Thyroid gland (tissue), 4 donors: ENCODE measurements around the gene VWC2L. TPM values are rescaled to one million over a fixed set of nuclear protein-coding genes. Genes with fewer than 3 reads are reported as not detected.

Experiments used
- DNase-seq, 2 donors: peaks; one replicate each; pipeline ENCODE4 v3.0.0-alpha.2; 2019
- H3K27ac ChIP-seq, 3 donors: fragments of 200-600 bp; sonication (generic); 1 replicate in 2 of 3; 2 replicates in 1 of 3; pipeline ENCODE4 v1.5.1; 2016 to 2019; ENCODE audit warnings: mild to moderate bottlenecking in 1 of 3, moderate library complexity in 1 of 3
- H3K27me3 ChIP-seq: fragments of 200-600 bp; sonication (generic); one replicate; pipeline ENCODE4 v1.5.1; 2019
- H3K36me3 ChIP-seq, 2 donors: fragments of 200-600 bp; sonication (generic); one replicate each; pipeline ENCODE4 v1.5.1; 2016 to 2019
- H3K4me1 ChIP-seq, 2 donors: fragments of 200-600 bp; sonication (generic); one replicate each; pipeline ENCODE4 v1.5.1; 2017 to 2019
- H3K4me3 ChIP-seq, 3 donors: fragments of 200-600 bp; sonication (generic); replicated peaks in 1 of 3; 1 replicate in 2 of 3; 2 replicates in 1 of 3; pipeline ENCODE4 v1.5.1; 2016; ENCODE audit warnings: mild to moderate bottlenecking in 1 of 3
- H3K9me3 ChIP-seq: fragments of 200-600 bp; sonication (generic); one replicate; pipeline ENCODE4 v1.5.1; 2017
- POLR2A ChIP-seq, 2 donors: fragments of 450-650 bp; IDR thresholded peaks; one replicate each; pipeline ENCODE4 v1.6.1; 2017; ENCODE audit warnings: antibody characterized with exemption in 2 of 2, mild to moderate bottlenecking in 2 of 2, moderate library complexity in 1 of 2
- WGBS, 2 donors: methylation state at CpG; one replicate each; pipeline ENCODE4 v1.1.5; 2017; 5-methylcytosine and 5-hydroxymethylcytosine counted together
- intact Hi-C: fragments of 100-400 bp; cut with DNase I; formaldehyde crosslinking; loops from one replicate; pipeline ENCODE4 v1.15.1; 2023
- total RNA-seq, 4 donors: library from RNA; depleted of rRNA; stranded (reverse); fragments of >200 nt; gene quantifications; one replicate each; pipeline ENCODE4 v1.2.3, GENCODE V29; 2016
- TF ChIP-seq, protein P1 (sequence below), 6 experiments: fragments of 200-600 bp in 3 of 6; fragments of 450-650 bp in 3 of 6; sonication (generic) in 3 of 6; IDR thresholded peaks; one replicate each; pipeline ENCODE4 v1.5.1; 2016 to 2019; ENCODE audit warnings: antibody characterized with exemption in 6 of 6, mild to moderate bottlenecking in 2 of 6, inconsistent platforms in 1 of 6, moderate library complexity in 1 of 6

The VWC2L gene
- total RNA-seq, 4 donors from 2014 or later = not detected

DNA sequence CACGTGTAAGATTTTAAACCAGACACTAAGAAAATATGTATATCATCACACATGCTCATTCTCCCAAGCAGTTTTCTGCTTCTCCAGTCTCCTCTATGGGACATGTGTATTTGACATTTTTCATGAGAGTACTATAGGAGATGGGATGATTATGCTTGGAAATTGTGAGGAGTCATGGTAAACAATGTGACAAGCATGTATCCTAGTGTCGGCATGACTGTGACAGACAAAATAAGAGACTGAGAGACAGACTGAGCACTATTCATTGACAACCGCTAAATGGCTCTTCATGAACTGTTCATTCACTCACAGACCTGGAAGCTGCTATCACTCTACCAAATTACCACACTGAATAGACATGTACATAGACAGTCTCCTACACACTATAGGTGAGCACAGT lies 127.1 kb downstream of the VWC2L start:
- H3K36me3 ChIP-seq = no peaks in the 10 kb centered on the region
- H3K4me3 ChIP-seq = no peak overlapping the region
- no peaks in the 10 kb centered on the region for H3K9me3 ChIP-seq
- no peak overlapping the region for H3K27ac ChIP-seq
- H3K4me1 ChIP-seq = no peaks in the 10 kb centered on the region
- H3K27me3 ChIP-seq = no peaks in the 10 kb centered on the region
- no peak for TF ChIP-seq POLR2A (IDR thresholded peaks at IDR 0.05)
- TF ChIP-seq, protein P1, sequence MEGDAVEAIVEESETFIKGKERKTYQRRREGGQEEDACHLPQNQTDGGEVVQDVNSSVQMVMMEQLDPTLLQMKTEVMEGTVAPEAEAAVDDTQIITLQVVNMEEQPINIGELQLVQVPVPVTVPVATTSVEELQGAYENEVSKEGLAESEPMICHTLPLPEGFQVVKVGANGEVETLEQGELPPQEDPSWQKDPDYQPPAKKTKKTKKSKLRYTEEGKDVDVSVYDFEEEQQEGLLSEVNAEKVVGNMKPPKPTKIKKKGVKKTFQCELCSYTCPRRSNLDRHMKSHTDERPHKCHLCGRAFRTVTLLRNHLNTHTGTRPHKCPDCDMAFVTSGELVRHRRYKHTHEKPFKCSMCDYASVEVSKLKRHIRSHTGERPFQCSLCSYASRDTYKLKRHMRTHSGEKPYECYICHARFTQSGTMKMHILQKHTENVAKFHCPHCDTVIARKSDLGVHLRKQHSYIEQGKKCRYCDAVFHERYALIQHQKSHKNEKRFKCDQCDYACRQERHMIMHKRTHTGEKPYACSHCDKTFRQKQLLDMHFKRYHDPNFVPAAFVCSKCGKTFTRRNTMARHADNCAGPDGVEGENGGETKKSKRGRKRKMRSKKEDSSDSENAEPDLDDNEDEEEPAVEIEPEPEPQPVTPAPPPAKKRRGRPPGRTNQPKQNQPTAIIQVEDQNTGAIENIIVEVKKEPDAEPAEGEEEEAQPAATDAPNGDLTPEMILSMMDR (IDR thresholded peaks at IDR 0.05) = no peak
- intact Hi-C loops = no loop called here
- 67 to 69% methylated on average over 3 of the region's 3 CpGs for WGBS, 2 donors
- no peak for DNase-seq

DNA sequence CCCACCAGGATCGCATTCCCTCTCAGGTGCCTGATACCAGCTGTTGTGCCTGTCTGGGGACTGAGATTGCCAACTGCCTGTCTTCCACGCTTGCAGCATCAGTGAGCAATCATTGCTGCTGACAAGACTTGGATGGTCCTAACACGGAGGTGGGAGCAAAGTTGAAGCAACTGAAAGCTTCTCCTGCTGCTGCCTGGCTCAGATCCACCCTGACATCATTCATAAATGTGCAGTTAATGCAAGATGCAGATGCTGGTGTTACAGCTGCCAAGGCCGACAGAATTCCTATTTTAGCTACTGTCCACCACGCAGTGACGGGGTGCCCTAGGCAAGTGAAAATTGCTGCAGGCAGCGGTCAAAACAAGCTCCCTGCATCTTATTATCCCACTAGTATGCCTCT lies 131.4 kb downstream of the VWC2L start:
- H3K36me3 ChIP-seq = no peaks in the 10 kb centered on the region
- H3K9me3 ChIP-seq = no peaks in the 10 kb centered on the region
- H3K4me3 ChIP-seq = no peak overlapping the region
- H3K4me1 ChIP-seq = no peaks in the 10 kb centered on the region
- intact Hi-C loops = no loop called here
- no peak overlapping the region for H3K27ac ChIP-seq
- H3K27me3 ChIP-seq = no peaks in the 10 kb centered on the region
- no peak for DNase-seq
- TF ChIP-seq POLR2A (IDR thresholded peaks at IDR 0.05) = no peak
- TF ChIP-seq, protein P1 (IDR thresholded peaks at IDR 0.05) = no peak
- WGBS, 2 donors = 80 to 87% methylated on average over 7 of the region's 7 CpGs

DNA sequence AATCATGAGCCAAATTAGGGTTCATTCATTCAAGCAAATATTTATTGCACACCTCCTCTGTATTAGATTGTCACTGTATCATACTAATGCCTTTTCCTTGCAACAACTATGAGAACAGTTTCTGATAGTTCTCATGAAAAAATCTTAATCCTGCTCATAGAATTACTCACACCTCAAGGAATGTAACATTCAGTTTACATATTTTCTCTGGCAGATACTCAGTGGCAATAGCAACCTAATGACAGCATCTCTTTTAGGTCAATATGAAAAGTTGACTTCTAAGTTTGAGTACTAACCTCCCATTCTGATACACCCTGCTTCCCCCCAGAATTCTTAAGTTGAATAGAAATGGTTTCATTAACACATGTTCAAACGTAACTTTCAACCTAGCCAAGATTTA lies 132.0 kb downstream of the VWC2L start:
- intact Hi-C loops = no loop called here
- no peaks in the 10 kb centered on the region for H3K4me1 ChIP-seq
- 87 to 88% methylated on average over 1 of the region's 1 CpG for WGBS, 2 donors
- H3K27me3 ChIP-seq = no peaks in the 10 kb centered on the region
- no peak for DNase-seq
- TF ChIP-seq POLR2A (IDR thresholded peaks at IDR 0.05) = no peak
- TF ChIP-seq, protein P1 (IDR thresholded peaks at IDR 0.05) = no peak
- no peak overlapping the region for H3K27ac ChIP-seq
- no peaks in the 10 kb centered on the region for H3K9me3 ChIP-seq
- H3K4me3 ChIP-seq = no peak overlapping the region
- H3K36me3 ChIP-seq = no peaks in the 10 kb centered on the region

DNA sequence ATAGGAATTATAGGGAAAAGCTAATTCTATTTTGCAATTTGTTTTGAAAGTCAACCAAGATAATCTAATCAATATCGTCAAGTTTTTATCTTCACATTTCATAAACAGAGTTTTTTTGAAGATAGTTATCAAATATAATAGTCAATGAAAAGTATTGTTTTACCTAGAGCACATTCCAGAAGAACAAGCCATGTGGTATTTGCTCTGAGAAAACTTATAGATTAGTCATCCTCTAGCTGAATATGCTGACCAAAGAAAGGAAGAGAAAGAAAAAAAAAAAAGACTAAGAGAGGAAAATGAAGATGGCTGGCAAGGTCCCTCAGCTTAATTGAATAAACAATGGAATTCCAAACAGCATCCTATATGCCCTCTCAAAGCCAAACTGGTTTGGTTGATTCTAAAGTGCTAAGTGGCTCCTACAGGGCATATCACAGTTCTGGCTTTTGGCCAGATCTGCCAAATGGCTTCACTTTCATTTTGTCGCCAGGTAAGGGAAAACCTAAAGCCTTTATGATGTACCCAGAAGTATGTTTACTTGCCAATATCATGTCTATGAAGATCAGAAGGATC lies 132.6 kb downstream of the VWC2L start:
- no peak for TF ChIP-seq POLR2A (IDR thresholded peaks at IDR 0.05)
- TF ChIP-seq, protein P1 (IDR thresholded peaks at IDR 0.05) = no peak
- no peaks in the 10 kb centered on the region for H3K4me1 ChIP-seq
- no peaks in the 10 kb centered on the region for H3K27me3 ChIP-seq
- H3K9me3 ChIP-seq = no peaks in the 10 kb centered on the region
- H3K4me3 ChIP-seq = no peak overlapping the region
- intact Hi-C loops = no loop called here
- 67 to 75% methylated on average over 2 of the region's 2 CpGs for WGBS, 2 donors
- H3K27ac ChIP-seq = no peak overlapping the region
- H3K36me3 ChIP-seq = no peaks in the 10 kb centered on the region
- DNase-seq = no peak

DNA sequence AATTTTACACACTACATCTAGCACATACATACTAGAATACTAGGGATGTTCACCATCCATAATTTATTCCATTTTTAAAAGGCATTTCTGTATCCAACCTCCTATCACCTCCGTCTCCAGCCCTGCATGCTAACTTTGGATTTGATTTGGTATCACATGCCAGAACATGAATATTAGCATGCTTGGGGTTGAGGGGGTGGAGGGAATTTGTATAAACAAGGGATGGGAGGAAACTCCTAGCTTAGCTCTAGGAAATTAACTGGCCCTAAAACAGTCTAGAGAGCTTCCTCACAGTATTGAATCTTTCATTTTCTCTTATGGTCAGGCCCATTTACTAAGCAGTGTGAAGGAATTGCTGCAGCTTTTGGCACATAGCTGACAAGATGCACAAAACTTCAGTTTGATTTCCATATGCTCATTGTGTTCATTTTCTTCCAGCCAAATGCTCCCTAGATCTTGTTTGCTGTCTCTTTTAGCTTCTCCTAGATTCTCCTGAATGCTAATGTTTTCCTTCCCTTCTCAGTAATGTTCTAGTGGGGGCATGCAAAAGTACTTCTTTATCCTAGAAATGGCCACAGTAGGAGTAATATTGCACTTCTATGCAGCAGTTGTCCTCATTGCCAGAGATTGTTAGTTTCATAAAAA lies 135.2 kb downstream of the VWC2L start:
- no peaks in the 10 kb centered on the region for H3K27me3 ChIP-seq
- no peak for TF ChIP-seq POLR2A (IDR thresholded peaks at IDR 0.05)
- TF ChIP-seq, protein P1 (IDR thresholded peaks at IDR 0.05) = no peak
- DNase-seq = no peak
- H3K27ac ChIP-seq = no peak overlapping the region
- H3K4me1 ChIP-seq = no peaks in the 10 kb centered on the region
- intact Hi-C loops = no loop called here
- H3K9me3 ChIP-seq = no peaks in the 10 kb centered on the region
- 68 to 84% methylated on average over 1 of the region's 1 CpG for WGBS, 2 donors
- no peaks in the 10 kb centered on the region for H3K36me3 ChIP-seq
- H3K4me3 ChIP-seq = no peak overlapping the region
